HCT116 (cell line): ENCODE measurements around the gene DHRS11. TPM values are rescaled to one million over a fixed set of nuclear protein-coding genes. Genes with fewer than 3 reads are reported as not detected.
"Not testable (repeated sequence)": the region's sequence is repeated elsewhere in the genome, so short reads cannot be mapped to it uniquely, and the experiment has no call there.

Experiments used
- ATAC-seq: fragments of 200-7000 bp; cut with Tn5 transposase; 2 replicates; pipeline ENCODE4 v1.9.1; 2020; ENCODE audit warnings: mild to moderate bottlenecking, moderate library complexity
- BruUV-seq: library from RNA; stranded (reverse); fragments of 400-500 nt; replicated peaks from 2 replicates; lab custom pipeline; 2021; lab: Mats Ljungman, UMichigan
- CTCF ChIA-PET: fragments of 300-600 bp; sonication (Branson Sonifier 250); formaldehyde crosslinking; loops from one replicate; lab custom pipeline; 2021; ENCODE audit warnings: antibody characterized with exemption; lab: Charles Lee
- POLR2A ChIA-PET: fragments of 300-600, 350-600 bp; sonication (Branson Sonifier 250); formaldehyde crosslinking; loops from one replicate; lab custom pipeline; 2021; ENCODE audit warnings: antibody characterized with exemption; lab: Charles Lee
- RAD21 ChIA-PET, 2 experiments: fragments of 300-600 bp; sonication (Branson Sonifier 250); formaldehyde crosslinking; loops; one replicate each; lab custom pipeline; 2023; ENCODE audit warnings: low total read pairs in 2 of 2; ENCODE audit not compliant: uncharacterized antibody in 2 of 2, unreplicated experiment in 2 of 2, low non-redundant PET in 1 of 2; lab: Charles Lee
- DNase-seq: peaks from one replicate; pipeline ENCODE4 v3.0.0-alpha.2; 2010; ENCODE audit warnings: low read depth, low spot score
- H2AFZ ChIP-seq: fragments of 200-600 bp; shearing (Covaris generic), sonication (generic); 2 replicates; pipeline ENCODE4 v1.6.1; 2017; ENCODE audit warnings: low read depth, mixed run types, mixed read lengths, antibody characterized with exemption, low read length; ENCODE audit not compliant: poor library complexity, severe bottlenecking
- H3K27ac ChIP-seq: 2 replicates; pipeline ENCODE4 v1.5.1; 2012; ENCODE audit warnings: low read depth, low read length
- H3K27me3 ChIP-seq: fragments of 200-600 bp; sonication (generic); 2 replicates; pipeline ENCODE4 v1.6.1; 2016; ENCODE audit warnings: mixed run types, low read length, mixed read lengths; ENCODE audit not compliant: insufficient read depth
- H3K36me3 ChIP-seq, 2 experiments: fragments of 200-500 bp in 1 of 2; fragments of 200-600 bp in 1 of 2; sonication (Bioruptor generic) in 1 of 2; sonication (generic) in 1 of 2; 2 replicates each; pipeline versions ENCODE4 v1.5.1 to v1.6.1; 2014 to 2016; ENCODE audit warnings: low read length in 2 of 2, inconsistent platforms in 1 of 2, mixed read lengths in 1 of 2, mixed run types in 1 of 2; ENCODE audit not compliant: insufficient read depth in 2 of 2, control insufficient read depth in 1 of 2
- H3K4me1 ChIP-seq, 2 experiments: fragments of 200-600 bp in 1 of 2; sonication (generic) in 1 of 2; 2 replicates each; pipeline versions ENCODE4 v1.5.1 to v1.6.1; 2012 to 2017; ENCODE audit warnings: low read length in 2 of 2, inconsistent platforms in 1 of 2, mild to moderate bottlenecking in 1 of 2, mixed read lengths in 1 of 2, mixed run types in 1 of 2, moderate library complexity in 1 of 2; ENCODE audit not compliant: insufficient read depth in 2 of 2, control insufficient read depth in 1 of 2
- H3K4me2 ChIP-seq: fragments of 200-600 bp; sonication (generic); 2 replicates; pipeline ENCODE4 v1.6.1; 2017; ENCODE audit warnings: mixed run types, low read length, mixed read lengths
- H3K4me3 ChIP-seq, 2 experiments: fragments of 200-600 bp in 1 of 2; sonication (generic) in 1 of 2; replicated peaks in 1 of 2; 2 replicates each; pipeline ENCODE4 v1.5.1; 2011 to 2016; ENCODE audit warnings: low read length in 2 of 2, control low read depth in 1 of 2, low read depth in 1 of 2, mild to moderate bottlenecking in 1 of 2, mixed read lengths in 1 of 2, mixed run types in 1 of 2
- H3K79me2 ChIP-seq: fragments of 200-600 bp; sonication (generic); 2 replicates; pipeline ENCODE4 v1.6.1; 2017; ENCODE audit warnings: mild to moderate bottlenecking, mixed run types, low read length, moderate library complexity, mixed read lengths; ENCODE audit not compliant: insufficient read depth
- H3K9ac ChIP-seq: fragments of 200-600 bp; sonication (generic); 2 replicates; pipeline ENCODE4 v1.6.1; 2016; ENCODE audit warnings: low read length, mixed read lengths
- H3K9me2 ChIP-seq: fragments of 200-600 bp; sonication (generic), shearing (Covaris generic); 2 replicates; pipeline ENCODE4 v1.6.1; 2017; ENCODE audit warnings: mixed run types, mild to moderate bottlenecking, moderate library complexity; ENCODE audit not compliant: insufficient read depth
- H3K9me3 ChIP-seq, 2 experiments: fragments of 200-500 bp in 1 of 2; fragments of 200-600 bp in 1 of 2; sonication (Bioruptor generic) in 1 of 2; sonication (generic) in 1 of 2; 2 replicates each; pipeline ENCODE4 v1.6.1; 2014 to 2017; ENCODE audit warnings: low read length in 2 of 2, mixed read lengths in 2 of 2, inconsistent platforms in 1 of 2, low read depth in 1 of 2, mild to moderate bottlenecking in 1 of 2, mixed run types in 1 of 2, moderate library complexity in 1 of 2; ENCODE audit not compliant: control insufficient read depth in 1 of 2, insufficient read depth in 1 of 2
- H4K20me1 ChIP-seq: fragments of 200-600 bp; sonication (generic), shearing (Covaris generic); 2 replicates; pipeline ENCODE4 v1.6.1; 2017; ENCODE audit warnings: mixed run types, mild to moderate bottlenecking, moderate library complexity; ENCODE audit not compliant: insufficient read depth
- CTCF ChIP-seq, 3 experiments: fragments of 200-600 bp in 1 of 3; sonication (generic) in 1 of 3; IDR thresholded peaks in 2 of 3; conservative IDR thresholded peaks in 1 of 3; 2 replicates each; pipeline ENCODE4 v1.5.1; 2012 to 2017; ENCODE audit warnings: low read depth in 2 of 3, low read length in 2 of 3, antibody characterized with exemption in 1 of 3, borderline replicate concordance in 1 of 3, control low read depth in 1 of 3, mild to moderate bottlenecking in 1 of 3, mixed read lengths in 1 of 3, mixed run types in 1 of 3, moderate library complexity in 1 of 3; ENCODE audit not compliant: insufficient read depth in 1 of 3
- POLR2AphosphoS5 ChIP-seq: IDR thresholded peaks from 2 replicates; pipeline ENCODE4 v1.6.1; 2011; ENCODE audit warnings: mild to moderate bottlenecking, low read depth, low read length, moderate library complexity
- RAD21 ChIP-seq: IDR thresholded peaks from 2 replicates; pipeline ENCODE4 v1.6.1; 2012; ENCODE audit warnings: low read depth, mild to moderate bottlenecking
- YY1 ChIP-seq: IDR thresholded peaks from 2 replicates; pipeline ENCODE4 v1.6.1; 2011; ENCODE audit warnings: low read length, low read depth, moderate library complexity, mild to moderate bottlenecking; ENCODE audit not compliant: insufficient replicate concordance; ENCODE audit errors: extremely low read depth
- intact Hi-C: fragments of 100-400 bp; cut with micrococcal nuclease; formaldehyde crosslinking; loops from 2 replicates; pipeline ENCODE4 v1.10.0; 2022
- total RNA-seq: library from RNA; stranded (reverse); gene quantifications from one replicate; pipeline ENCODE4 v1.2.1, GENCODE V29; 2021; ENCODE audit not compliant: unreplicated experiment

DHRS11 gene
- total RNA-seq, 1 experiment from 2014 or later, result 21.5 TPM

DNA sequence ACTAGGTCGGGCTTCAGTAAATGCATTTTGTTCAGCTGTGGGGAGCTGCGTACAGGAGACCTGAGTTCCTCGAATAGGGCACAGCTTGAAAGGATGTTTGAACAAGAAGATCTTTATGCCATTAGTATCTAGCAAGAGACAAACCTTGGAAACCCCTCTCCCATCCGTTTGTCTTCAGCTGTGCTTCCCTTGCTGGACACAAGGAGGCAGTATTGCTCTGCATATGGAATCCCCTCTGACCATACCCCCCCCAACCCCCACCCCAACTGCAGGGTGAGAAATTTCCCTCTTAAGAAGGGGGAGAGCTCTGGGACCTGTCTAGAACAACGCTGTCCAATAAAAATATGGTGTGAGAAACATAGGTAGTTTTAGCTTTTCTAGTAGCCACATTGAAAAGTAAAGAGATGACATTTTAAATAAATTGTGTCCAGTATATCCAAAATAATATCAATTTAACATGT lies 11.3 kb downstream of the DHRS11 start:
- no peaks in the 10 kb centered on the region for H3K9me3 ChIP-seq
- intact Hi-C loops, result loop anchor here (5.0 kb wide), 1 partner anchor 56 kb away; no protein-coding TSS in a partner anchor
- DNase-seq (peak; percentile 58), ATAC-seq (peak; percentile 29)
- CTCF ChIA-PET, result interaction anchor here (0.6 to 3.7 kb wide), 21 partner anchors 8 to 859 kb away, joined by 3 to 20 read pairs (median 4); partner anchors contain the start of gene DHRS11
- RAD21 ChIA-PET, result interaction anchor here in 1 of 2 experiments (0.6 to 2.0 kb wide), 2 partner anchors 57 to 135 kb away, joined by 3 to 5 read pairs; no protein-coding TSS in a partner anchor
- peaks cover 47% of the 10 kb centered on the region for H3K79me2 ChIP-seq
- peak overlapping the region; percentile 91 to 98 for H3K4me3 ChIP-seq
- TF ChIP-seq YY1 (no peak), CTCF (IDR thresholded peaks at IDR 0.05 in 2 of 3, conservative IDR thresholded peaks at IDR 0.05 in 1 of 3; ENCODE audit: borderline replicate concordance in 1 of 3, insufficient read depth in 1 of 3, low read depth in 2 of 3, low read length in 2 of 3) (peak; percentile 38 to 78 (median 71); a peak in 5 of 6 replicates), RAD21 (peak; percentile 64), POLR2AphosphoS5 (peak; percentile 17; the same call in 1 of the 2 replicates)
- POLR2A ChIA-PET, result interaction anchor here (0.6 kb wide), 1 partner anchor 51 kb away, joined by 6 read pairs; no protein-coding TSS in a partner anchor
- H3K27ac ChIP-seq, result peak overlapping the region; percentile 81
- peak overlapping the region; percentile 100 for H3K4me2 ChIP-seq
- no TSS peak for BruUV-seq
- H3K36me3 ChIP-seq, result peaks cover 0 to 17% of the 10 kb centered on the region in 2 experiments; a peak in 2 of 4 replicates
- no peaks in the 10 kb centered on the region for H4K20me1 ChIP-seq
- no peak overlapping the region for H2AFZ ChIP-seq
- peaks cover 7 to 27% of the 10 kb centered on the region in 2 experiments; a peak in 3 of 4 replicates for H3K4me1 ChIP-seq
- no peaks in the 10 kb centered on the region for H3K9me2 ChIP-seq
- no peaks in the 10 kb centered on the region for H3K27me3 ChIP-seq
- peak overlapping the region; percentile 99 for H3K9ac ChIP-seq

GRCh38 chr17:36605028-36605427 lies 13.3 kb downstream of the DHRS11 start:
- DNase-seq, H3K27ac ChIP-seq, intact Hi-C loops, H3K27me3 ChIP-seq, POLR2A ChIA-PET, ATAC-seq, H3K9me3 ChIP-seq, H3K4me3 ChIP-seq, H3K9ac ChIP-seq, BruUV-seq, H3K4me2 ChIP-seq, H2AFZ ChIP-seq, CTCF ChIA-PET, RAD21 ChIA-PET, H4K20me1 ChIP-seq, H3K9me2 ChIP-seq: not testable (repeated sequence)
- Histone ChIP-seq H3K79me2 (peaks cover 47% of the 10 kb centered on the region), H3K36me3 (peaks cover 0 to 16% of the 10 kb centered on the region in 2 experiments; a peak in 1 of 4 replicates), H3K4me1 (peaks cover 22 to 43% of the 10 kb centered on the region in 2 experiments; a peak in 3 of 4 replicates)
